Embryonic facial prominence (tissue), 1 donor: Measurements from ENCODE around the gene ATP5F1D.
A peak's percentile ranks its signal among the peaks of the same experiment; 100 is the strongest.

Experiments
- DNase-seq: peaks from one replicate; pipeline ENCODE4 v3.0.0-alpha.2; 2016; ENCODE audit errors: extremely low spot score

The ATP5F1D gene

DNA sequence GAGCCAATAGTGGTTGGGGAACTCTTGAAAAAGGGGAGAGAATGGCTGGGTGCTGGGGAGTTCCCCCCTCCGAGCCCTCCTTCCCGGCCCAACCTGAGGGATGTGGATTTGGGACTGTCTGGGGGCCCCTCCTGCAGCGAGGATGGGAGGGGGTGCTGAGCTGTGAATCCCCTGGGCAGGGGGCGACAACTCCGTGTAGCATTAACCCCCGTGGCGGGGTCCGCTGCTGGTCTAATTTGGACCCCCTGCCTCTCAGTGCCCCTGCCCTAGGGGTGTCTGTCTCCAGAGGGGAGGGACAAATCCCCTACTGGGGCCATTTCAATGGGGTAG is 16.6 kb downstream of the ATP5F1D start:
- no peak for DNase-seq

DNA sequence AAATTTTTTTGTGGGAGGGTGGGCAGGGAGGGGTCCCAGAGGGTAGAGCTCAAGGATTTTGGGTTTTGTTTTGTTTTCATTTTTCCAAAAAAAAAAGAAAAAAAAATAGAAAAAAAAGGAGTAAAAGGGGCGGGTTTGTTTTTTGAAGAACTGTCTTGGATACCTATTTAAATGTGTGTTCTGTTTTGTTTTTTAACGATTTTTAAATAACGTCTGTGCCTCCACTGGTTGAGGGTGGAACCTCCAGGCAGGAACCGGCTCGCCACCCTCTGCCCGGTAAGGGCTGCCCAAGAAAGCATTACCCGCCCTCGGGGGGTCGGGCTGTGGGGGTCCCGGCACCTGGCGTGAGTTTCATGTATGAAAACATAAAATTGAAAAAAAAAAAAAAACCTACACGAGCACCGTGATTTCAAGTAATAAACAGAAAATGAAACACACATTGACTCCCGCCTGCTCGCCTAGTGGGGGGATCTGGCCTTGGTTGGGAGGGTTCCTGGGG is 17.2 kb downstream of the ATP5F1D start:
- no peak for DNase-seq

DNA sequence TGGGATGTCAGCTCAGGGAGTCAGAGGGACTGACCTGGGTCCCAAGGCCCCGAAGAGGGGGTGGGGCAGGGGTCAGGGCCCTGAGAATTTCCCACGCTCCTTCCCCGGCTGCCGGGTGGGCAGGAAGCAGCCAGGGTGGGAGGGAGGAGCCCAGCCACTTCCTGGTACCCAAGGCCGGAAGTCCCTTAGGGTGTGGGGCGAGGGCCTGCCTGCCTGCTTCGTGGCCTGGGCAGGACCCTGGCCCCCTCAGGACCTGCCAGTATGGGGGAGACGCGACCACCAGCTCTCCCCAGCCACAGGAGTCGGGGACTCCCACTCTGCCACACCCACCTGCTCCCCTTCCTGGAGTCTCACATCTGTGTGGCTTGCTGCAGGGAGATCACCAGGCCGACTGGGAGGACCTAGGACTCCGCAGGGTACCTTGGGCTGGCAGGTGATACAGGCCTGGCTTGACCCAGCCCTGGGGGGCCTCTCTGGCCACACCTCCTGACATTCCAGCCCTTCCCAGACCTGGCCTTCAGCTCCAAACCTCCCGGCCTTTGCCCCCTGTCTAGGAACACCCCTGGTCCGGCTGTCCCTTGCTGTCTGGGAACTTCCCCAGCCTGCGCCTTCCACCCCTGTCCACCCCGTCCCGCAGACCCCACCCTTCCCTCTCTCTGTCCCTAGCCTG is 17.8 kb downstream of the ATP5F1D start:
- no peak for DNase-seq

DNA sequence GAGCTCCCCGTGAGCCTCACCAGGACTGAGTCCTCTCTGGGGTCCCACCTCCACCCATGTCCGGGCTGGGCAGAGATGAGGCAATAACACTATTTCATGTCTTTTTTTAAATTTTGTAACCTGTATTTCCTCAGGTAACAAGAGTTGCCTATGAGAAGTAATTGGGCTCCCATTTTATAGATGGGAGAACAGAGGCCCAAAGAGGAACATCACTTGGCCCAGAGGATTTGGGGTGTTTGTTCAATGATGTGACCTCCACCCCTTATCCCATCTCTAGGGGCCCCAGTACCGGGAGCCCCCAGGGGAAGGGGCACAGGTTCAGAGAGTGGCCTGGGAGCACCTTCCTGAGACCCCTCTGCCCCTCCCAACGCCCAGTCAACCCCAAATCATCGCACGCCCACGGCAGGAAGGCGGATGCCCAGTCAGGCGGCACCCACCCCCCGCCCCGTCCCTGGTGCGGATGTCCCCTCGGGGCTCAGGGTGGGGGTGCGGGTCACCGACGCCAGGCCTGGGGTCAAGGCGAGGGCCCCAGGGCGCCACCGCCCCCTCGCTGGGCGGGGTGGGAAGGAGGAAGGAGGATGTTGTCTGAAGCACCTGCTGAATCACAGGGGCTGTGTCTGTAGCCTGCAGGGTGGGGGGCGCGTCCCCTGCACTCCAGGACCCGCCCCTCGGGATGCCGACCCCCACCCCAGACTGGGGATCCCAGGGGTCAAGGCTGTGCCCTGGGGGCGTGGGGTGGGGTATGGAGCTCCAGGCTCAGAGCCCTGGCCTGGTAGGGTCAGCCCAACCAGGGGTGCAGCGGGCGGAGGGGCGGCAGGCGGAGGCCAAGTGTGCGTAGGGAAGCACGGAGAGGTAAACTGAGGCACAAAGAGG is 18.6 kb downstream of the ATP5F1D start:
- no peak for DNase-seq

DNA sequence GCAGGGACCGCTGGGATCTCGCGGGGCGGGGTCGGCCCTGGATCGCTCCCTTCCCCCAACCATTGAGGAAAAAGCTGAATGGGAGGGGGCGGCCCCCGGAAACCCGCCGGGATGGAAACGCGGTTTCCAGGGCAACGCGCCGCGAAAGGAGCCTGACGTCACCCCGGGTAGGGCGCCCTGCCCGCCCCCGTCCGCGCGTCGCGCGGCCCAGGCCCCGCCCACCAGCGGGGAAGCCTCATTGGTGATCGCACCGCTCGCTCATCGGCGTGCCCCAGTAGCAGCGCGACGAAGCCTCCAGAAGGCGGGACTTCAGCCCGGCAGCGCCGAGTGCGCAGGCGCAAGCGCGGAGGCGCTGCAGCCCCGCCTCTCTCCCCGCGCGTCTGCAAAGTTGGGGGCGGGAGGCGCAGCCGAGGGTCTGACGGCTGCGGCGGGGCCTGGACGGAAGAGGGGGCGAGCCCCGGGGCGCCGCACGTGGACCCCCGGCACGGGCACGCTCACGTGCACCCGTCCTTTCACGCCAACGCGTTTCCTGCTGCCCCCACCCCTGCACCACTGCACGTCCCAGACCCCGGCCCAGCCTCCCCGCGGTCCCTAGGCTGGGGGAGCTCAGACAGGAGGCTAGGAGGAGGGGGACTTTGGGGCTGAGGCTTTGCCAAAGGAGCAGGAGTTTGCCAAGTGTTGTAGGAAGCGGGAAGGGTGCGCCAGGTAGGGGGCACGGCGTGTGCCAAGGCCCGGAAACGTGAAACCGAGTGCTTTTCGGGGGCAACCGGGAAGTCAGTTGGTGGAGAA is 19.4 kb downstream of the ATP5F1D start:
- peak; percentile 96 for DNase-seq

DNA sequence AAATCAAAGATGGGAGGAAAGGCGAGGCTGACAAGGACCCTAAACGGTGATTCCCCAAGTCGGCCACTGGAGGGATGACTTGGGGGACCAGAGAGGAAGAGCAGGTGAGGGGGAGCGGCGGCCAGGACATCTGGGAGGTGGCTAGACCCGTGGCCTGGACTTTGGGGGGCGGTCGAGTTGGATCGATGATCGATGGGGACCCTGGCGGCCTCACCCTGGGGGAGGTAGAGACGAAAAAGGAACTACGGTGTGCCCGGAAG is 19.9 kb downstream of the ATP5F1D start:
- DNase-seq, result no peak

DNA sequence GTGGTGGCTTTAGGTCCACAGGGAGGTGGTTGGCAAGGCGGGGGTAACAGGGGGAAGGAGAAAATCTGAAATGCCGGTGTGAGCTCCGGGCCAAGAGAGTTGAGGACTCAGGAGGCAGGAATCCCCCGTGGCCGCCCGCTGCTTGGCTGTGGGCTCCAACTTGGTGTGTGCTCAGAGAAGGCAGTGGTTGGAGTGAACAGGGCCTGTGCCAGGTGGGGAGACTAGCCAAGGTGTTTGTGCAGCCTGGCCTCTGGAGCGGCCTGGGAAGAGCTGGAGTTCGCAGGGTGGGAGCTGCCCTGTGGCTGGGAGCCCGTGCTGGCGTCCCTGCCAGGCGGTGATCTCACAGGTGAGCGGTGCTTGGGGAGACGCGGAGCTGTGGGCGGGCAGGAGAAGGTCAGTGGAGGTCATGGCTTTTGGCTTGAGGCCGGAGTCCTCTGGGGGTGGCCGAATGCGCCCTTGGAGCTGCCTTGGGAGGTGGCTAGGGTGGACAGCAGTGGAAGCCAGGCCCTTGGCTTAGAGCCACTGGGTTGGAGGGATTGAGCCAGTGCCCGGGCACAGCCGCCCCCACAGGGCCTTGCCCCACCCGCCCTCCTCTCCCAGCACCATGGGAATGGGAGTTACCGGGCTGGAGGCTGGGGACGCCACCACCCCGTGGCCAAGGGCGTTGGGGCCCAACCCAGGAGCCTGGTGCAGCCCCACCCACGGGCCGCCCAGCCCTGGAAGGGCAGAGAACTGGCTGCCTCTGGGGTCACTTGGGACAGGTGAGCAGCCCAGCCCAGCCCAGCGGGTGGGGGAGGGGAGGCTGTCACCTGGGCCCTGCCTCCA is 20.5 kb downstream of the ATP5F1D start:
- DNase-seq, result no peak

DNA sequence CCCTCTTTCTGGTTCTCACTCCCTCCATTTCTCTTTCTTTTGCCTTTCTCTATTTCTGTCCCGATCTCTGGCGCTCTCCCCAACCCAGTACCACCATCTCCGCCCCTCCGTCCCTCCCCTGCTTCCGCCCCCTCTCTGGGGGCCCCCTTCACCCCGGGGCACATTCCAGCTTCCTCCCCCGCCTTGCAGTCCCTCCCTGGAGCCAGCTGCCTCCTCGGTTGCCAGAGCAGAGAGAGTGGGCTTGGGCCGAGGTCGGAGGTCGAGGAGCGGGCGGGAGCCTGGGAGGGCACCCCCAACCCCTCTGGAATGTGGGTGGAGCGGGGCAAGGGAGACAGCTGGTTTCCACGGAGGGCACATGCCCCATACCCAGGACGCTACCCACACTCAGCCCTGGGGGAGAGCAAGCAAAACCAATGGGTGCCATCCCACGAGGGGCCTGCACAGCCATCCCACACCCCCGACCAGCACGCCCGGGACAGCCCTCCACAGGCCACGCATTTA is 21.1 kb downstream of the ATP5F1D start:
- DNase-seq, result no peak

DNA sequence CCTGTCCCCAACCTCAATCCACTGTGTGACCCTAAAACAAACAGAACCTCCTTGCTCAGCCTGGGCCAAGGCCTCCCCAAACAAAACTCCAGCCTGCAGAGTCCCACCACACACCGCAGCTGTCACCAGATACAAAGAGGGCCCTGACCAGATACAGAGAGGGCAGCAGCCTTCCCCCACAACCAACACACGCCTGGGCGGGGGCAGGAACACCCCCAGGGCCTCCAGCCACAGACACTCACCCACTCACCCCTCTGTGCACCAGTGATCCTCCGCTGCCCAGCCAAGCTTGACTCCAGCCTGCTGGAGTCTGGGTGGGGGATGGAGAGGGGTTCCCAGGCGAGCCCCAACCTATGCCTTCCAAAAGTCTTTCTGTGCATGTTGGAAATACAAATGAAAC is 21.6 kb downstream of the ATP5F1D start:
- DNase-seq, result no peak

DNA sequence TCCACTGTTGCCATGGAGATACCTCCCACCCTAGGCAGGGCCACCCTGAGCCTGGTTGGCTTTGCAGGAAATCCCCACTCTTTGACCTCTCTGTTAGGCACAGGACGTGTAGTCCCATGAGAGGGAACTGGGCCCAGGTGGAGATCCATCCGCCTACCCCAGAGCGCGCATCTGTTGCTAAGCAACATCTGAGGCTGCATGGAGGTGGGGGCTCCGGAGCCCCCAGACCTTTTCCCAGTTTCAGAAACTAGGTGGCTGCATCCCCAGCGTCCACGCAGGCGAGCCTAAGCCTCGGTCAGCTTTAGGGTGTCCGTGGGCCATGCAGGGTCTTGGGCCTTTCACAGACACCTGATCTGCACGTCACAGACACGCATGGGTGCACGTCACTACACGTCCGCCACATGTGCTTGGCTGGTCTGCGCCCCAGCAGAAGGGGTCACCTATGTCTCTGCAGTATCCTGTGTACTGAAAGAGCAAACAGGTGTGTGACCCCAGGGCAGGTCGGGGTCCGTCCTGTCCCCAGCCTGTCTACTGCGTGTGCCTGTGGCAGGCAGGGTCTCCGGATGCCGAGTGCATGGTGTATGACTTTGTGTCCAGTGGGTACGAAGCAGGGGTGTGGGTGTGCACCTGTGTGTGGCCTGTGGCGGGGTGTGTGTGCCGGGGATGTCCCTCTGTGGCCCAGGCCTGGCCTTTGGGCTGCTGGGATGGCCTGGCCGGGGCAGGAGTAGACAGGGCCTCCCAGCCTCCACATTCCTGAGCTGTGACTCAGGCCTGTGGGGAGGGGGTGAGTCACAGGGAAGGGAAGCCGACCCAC is 23.5 kb downstream of the ATP5F1D start:
- DNase-seq, result no peak

DNA sequence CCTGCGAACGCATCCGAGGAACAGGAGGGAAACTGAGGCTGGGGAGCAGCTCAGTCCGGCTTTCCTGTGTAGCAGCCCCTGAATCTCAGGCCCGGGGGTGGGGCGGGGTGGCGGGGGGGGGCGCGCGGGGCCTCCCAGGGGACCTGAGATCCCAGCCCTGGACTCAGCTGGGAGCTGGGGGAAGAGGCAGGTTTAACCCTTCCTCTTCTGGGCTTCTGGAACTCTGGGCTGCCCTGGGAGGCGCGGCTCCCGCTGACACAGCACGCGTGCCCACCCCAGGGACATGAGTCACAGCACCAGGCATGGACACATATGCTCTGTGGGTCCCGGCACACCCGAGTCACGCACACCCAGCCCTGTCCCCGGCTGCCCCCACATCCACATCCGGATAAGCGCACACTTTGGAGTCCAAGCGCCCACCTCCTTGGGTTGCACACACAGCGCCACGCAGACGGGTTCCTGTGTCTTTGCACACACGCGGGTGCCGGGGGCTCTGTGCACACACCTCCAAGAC is 24.1 kb downstream of the ATP5F1D start:
- DNase-seq, result no peak

DNA sequence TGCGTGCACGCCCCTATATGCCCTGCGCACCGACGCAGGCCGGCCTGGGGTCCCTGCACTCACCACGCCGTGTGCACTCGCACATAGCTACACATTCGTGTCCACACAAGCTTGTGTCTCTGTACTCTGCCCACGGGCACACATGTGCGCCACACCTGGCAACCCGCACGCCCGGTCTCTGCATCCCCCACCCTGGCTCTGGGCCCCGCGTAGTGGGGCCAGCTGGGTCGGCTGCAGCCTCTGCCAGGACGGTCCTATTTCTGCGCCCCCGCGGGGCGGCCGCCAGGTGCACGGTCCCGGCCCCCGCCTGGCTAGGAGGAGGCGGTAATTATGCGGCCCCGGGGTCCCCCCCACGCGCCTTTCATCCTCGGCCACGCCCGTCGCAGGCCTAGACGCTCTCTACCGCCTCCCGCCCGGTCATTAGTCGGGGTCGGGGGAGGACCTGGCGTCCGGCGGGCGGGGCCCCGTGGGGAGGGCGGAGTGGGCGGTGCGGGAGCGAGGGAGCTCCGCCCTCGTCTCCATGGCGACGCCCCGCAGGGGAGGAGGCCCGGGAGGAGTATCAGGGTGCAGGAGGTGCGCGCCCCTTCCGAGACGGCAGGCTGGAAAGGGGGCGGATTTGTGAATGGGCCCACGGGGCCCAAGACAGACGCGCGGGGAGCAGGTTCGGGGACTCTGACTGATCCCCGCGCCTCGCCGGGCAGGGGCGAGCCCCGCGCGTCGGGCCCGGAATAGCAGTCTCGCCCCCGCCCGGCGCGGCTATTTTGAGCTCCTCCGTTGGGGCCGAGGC is 24.8 kb downstream of the ATP5F1D start:
- DNase-seq, result no peak

DNA sequence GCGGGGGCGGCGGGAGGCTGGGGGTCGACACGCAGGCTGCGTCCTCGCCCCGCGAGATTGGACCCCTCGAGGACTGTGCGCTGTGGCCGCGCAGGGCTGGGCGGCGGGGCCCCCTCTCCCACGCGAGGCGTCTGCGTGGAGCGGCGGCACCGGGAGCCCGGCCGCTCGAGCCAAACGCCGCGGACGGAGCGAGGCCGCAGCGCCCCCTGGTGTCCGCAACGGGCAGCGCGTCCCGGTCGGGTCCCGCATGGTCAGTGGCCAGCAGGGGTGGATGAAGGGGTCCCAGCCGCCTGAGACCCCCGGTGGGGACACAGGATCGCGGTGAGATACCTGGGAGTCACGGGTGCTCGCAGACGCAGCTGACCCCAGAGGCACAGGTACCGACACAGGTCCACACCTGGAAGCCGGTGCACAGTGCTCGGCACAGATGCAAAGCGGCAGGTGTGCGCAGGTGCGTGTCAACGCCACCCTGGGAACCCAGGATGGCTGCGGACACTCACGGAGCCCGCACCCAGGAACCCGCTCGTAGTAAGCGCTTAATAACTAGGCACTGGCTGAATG is 25.4 kb downstream of the ATP5F1D start:
- no peak for DNase-seq

DNA sequence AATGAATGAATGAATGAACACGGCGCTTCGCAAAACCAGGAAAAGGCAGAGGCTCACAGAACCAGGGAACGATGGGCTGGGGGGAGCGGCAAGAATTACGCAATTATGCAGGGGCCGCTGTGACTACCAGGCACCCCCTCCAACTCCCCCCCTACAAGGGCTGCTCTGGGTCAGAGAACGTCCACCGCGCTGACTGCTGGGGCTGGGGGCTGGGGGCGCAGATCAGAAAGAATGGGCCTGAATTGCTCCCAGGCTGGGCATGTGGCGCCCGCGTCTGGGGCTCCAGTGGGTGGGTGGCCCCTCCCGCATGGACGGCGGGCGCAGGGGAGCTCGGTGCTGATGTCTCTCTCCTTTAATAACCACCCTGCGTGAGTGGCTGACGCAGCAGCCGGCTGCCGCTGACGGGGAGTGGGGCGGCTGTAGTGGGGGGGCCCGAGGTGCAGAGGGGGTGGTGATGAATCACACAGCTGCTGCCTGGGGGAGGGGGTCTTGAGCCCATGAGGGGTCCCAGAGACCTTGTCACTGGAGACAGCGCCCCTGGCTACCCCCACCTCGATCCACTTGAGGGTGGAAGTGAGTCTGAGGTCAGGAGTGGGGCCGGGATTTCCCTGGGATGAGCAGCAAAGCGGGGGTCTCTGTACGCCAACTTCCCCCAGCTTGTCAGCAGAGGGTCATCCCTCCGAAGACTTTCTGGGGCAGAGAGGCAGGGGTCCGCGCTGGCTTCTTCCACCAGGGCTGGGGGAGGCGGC is 26.1 kb downstream of the ATP5F1D start:
- DNase-seq, result no peak

DNA sequence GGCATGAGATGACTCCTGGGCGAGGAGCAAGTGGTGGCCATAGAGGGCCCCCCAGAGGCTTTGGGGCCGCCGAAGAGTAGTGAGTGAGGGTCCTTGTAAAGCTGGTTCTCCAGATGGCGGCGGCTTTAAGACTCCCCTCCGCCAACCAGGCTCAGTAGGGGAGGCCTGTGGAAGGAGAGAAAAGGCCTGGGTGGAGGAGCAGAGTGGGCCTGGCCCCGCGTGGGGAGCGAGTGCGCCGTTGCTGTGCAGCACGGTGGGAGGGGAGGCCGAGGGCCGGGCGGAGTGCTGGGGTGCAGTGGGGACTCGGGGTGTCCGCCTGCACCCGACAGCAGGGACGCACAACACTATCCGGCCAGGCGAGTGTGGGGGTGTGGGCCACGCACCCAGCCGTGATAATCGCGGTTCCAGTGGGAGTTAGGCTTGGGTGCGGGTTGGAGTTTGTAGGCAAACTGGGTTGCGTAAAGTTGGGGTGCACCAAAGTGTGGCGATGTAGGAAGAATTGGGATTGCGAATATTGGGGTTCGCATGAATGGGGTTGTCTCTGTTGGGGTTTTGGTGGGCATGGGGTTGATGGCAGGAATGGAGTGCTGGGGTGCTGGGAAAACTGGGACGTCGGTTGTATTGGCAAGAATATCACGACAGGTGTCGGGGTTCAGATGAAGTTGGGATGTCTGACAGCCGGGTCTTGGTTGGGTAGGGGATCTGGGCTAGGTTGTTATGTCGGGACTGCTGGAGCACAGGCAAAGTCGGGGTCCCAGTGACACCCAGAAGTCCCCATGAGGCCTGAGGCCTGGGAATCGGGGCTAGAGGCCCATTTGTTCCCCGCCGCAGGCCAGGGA is 26.9 kb downstream of the ATP5F1D start:
- DNase-seq, result no peak

DNA sequence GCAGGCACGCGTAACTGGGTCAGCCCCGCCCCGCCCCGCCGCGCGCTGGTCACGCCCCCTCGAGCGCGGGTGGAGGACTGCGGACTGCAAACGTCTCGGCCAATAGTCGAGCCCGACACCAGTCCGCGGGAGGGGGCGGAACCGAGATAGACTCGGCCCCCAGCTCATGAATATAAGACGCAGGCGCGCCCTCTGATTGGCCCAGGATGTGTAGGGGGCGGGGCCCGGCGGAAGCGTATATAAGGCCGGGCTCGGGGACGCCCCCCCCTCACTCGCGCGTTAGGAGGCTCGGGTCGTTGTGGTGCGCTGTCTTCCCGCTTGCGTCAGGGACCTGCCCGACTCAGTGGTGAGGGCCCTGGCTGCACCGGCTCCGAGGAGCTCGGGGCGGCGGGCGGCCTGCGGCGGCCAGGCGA is 27.5 kb downstream of the ATP5F1D start, which contains the start of gene CIRBP:
Gene CIRBP (plus strand): TSS at position 268 of the 413 bp plus-strand sequence. CDS start 1,602 bp downstream, outside the sequence.
- peak; percentile 98 for DNase-seq

DNA sequence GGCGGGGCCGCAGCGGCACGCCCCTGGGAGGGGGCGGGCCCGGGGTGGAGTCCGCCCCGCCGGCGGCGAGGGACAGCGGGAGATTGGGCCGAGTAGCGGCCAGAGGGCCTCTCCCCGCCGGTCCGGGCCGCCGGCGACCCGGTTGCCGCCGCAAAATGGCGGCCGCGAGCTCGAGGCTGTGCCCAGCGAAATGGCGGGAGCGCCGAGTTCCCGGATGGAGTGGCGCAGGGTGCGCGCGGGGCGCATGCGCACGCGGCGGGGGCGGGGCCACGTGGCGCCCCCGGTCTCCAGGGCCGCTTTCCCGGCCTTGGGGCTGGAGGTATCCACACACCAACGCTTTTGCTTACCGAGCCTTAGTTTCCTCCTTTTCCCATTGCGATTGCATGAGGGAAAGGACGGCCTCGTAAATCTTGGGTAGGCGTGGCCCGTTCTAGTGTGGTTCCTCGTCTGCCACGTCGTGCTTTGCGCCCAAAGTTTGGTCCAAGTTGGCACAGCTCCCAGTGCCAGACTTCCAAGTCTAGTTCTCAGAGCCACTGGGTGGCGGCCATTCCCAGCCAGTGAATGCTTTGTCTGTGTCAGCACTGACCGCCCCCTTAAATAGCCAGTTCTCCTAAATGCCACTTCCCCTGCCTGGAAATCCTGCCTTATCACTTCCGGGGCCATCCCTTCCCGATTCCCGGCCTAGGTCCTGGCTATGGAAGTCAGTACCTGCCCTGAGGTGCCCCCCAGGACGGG is 28.1 kb downstream of the ATP5F1D start:
- no peak for DNase-seq
